Pancreas (tissue), 10 donors: ENCODE measurements around the gene IQGAP1. TPM values are rescaled to one million over a fixed set of nuclear protein-coding genes. Genes with fewer than 3 reads are reported as not detected.

Experiments
- ATAC-seq, 4 donors: fragments of 200-7000 bp; cut with Tn5 transposase; one replicate each; pipeline versions ENCODE4 v1.8.0 to v1.9.1; 2020; ENCODE audit warnings: mild to moderate bottlenecking in 4 of 4, moderate library complexity in 4 of 4
- DNase-seq, 6 donors: peaks; one replicate each; pipeline ENCODE4 v3.0.0-alpha.2; 2020
- FAIRE-seq: peaks from 2 replicates; lab custom pipeline; 2012; peaks lifted over from hg19 to GRCh38; lab: Jason Lieb, UNC
- H3K27ac ChIP-seq, 4 donors: fragments of 200-600 bp; sonication (generic); 1 replicate in 3 of 4; 2 replicates in 1 of 4; pipeline versions ENCODE4 v1.5.0 to v1.8.0; 2020
- H3K27me3 ChIP-seq, 4 donors: fragments of 200-600 bp; one replicate each; pipeline ENCODE4 v1.8.0; 2021
- H3K36me3 ChIP-seq, 3 donors: fragments of 200-600 bp; sonication (generic) in 1 of 3; one replicate each; pipeline versions ENCODE4 v1.5.0 to v1.8.0; 2020 to 2021
- H3K4me1 ChIP-seq, 3 donors: fragments of 200-600 bp; one replicate each; pipeline ENCODE4 v1.8.0; 2021
- H3K4me3 ChIP-seq, 4 donors: fragments of 200-600 bp; sonication (generic) in 2 of 4; one replicate each; pipeline versions ENCODE4 v1.5.0 to v1.8.0; 2020 to 2021
- H3K9me3 ChIP-seq, 4 donors: fragments of 200-600 bp; one replicate each; pipeline ENCODE4 v1.8.0; 2021
- WGBS, 2 donors: extraction: QIAGEN DNeasy Blood & Tissue Kit; methylation state at CpG; one replicate each; pipeline ENCODE4 v1.1.7; 2013; 5-methylcytosine and 5-hydroxymethylcytosine counted together
- intact Hi-C, 3 donors: fragments of 100-400 bp; cut with DNase I; formaldehyde crosslinking; loops; one replicate each; pipeline versions ENCODE4 v1.11.1 to v1.14.2; 2022
- polyA plus RNA-seq, 2 donors: library from polyadenylated mRNA; stranded (reverse); fragments of 200-250 nt; gene quantifications; one replicate each; pipeline ENCODE4 v1.2.3, GENCODE V29; 2013
- total RNA-seq, 6 donors: library from RNA; stranded (reverse); fragmentation: NEBNext Ultra II Directional in 4 of 6; extraction: Animal tissue kit (Norgen Biotek cat#: 25700) in 4 of 6; gene quantifications; one replicate each; pipeline versions ENCODE4 v1.2.1 to v1.2.4, GENCODE V29; 2021 to 2023
- TF ChIP-seq, protein P1 (sequence below), 4 donors: fragments of 200-600 bp; sonication (generic) in 3 of 4; IDR thresholded peaks; one replicate each; pipeline versions ENCODE4 v1.5.0 to v1.8.0; 2021; ENCODE audit warnings: antibody characterized with exemption in 4 of 4
- donor health status: healthy with polysubstance abuse.
- donor health status: DM: no; HTN: no; CAD: no; lungs with moderate emphysema.
- donor health status: DM: no; HTN: no; CAD: no.
- donor health status: control.
- donor health status: control.
- donor health status: Bipolar disorder and iron deficiency.
- donor health status: DM: yes; HTN: yes; CAD: no.
- donor health status: DM: no; HTN: no; CAD: no.
- donor health status: DM: no; HTN: no; CAD: no.
- donor health status: DM: yes; HTN: yes; CAD: no.

IQGAP1 gene
- total and polyA plus RNA-seq, 8 donors: 20.6 to 103 (median 43.3) TPM

DNA sequence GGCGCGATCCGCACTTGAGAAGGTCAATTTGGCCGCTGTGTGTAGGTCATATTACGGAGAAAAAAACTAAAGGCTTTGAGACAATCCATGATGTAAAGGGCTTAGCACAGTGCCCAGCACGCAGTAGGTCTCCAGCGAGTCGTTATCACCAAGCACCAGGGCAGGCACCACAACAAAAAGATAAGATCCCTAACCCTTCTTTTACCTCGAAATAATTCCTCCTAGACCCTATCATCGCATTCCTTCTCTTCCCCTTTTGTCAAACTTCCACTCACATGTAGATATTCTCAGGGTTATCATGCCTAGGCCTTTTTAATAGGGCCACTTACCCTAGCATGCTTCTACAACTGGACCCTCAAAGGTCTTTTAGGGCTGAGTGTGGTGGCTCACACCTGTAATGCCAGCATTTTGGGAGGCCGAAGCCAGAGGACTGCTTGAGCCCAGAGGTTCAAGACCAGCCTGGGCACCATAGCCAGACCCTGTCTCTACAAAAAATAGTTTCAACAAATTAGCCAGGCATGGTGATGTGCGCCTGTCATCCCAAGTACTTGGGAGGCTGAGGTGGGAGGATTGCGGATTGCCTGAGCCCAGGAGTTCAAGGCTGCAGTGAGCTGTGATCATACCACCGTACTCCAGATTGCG, 22.5 kb upstream of the IQGAP1 start:
- no peak for FAIRE-seq
- intact Hi-C loops: no loop called here

DNA sequence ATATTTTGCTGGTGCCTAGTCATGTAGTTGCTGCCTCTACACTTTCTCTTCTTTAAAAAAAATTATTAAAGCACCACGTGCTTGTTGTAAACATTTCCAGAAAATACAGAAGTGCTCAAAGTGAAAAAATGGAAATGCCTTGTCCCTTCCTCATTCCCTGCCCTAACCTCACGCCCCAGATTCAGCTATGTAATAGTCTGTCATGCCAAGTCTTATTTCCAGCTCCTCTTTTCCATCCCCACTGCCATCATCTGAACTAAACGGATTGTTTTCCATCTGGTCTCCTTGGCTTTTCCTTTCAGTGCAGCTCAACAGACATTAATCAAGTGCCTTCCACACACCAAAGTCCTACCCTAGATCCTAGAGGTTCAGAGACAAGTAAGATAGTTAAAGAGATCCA, 20.5 kb upstream of the IQGAP1 start:
- Histone ChIP-seq H3K36me3 (no peaks in the 10 kb centered on the region), H3K4me3 (no peak overlapping the region), H3K27me3 (no peaks in the 10 kb centered on the region), H3K9me3 (no peaks in the 10 kb centered on the region), H3K27ac (peak overlapping the region in 1 of 4 donors; percentile 3), H3K4me1 (peaks cover 0 to 4% (median 0%) of the 10 kb centered on the region in 3 donors)
- DNase-seq: no peak
- intact Hi-C loops: no loop called here
- peak in 3 of 4 donors; percentile 32 to 72 (median 60) for ATAC-seq
- 57 to 61% methylated on average over 3 of the region's 3 CpGs for WGBS, 2 donors
- TF ChIP-seq, protein P1, sequence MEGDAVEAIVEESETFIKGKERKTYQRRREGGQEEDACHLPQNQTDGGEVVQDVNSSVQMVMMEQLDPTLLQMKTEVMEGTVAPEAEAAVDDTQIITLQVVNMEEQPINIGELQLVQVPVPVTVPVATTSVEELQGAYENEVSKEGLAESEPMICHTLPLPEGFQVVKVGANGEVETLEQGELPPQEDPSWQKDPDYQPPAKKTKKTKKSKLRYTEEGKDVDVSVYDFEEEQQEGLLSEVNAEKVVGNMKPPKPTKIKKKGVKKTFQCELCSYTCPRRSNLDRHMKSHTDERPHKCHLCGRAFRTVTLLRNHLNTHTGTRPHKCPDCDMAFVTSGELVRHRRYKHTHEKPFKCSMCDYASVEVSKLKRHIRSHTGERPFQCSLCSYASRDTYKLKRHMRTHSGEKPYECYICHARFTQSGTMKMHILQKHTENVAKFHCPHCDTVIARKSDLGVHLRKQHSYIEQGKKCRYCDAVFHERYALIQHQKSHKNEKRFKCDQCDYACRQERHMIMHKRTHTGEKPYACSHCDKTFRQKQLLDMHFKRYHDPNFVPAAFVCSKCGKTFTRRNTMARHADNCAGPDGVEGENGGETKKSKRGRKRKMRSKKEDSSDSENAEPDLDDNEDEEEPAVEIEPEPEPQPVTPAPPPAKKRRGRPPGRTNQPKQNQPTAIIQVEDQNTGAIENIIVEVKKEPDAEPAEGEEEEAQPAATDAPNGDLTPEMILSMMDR (IDR thresholded peaks at IDR 0.05): no peak
- no peak for FAIRE-seq

More for the DNA sequence above, 22.5 kb upstream of the IQGAP1 start:
- DNase-seq (no peak), ATAC-seq (no peak)
- no peaks in the 10 kb centered on the region for H3K9me3 ChIP-seq
- no peaks in the 10 kb centered on the region for H3K27me3 ChIP-seq
- no peak overlapping the region for H3K4me3 ChIP-seq
- no peak overlapping the region for H3K27ac ChIP-seq
- 91 to 94% methylated on average over 15 of the region's 15 CpGs for WGBS, 2 donors
- H3K4me1 ChIP-seq: peaks cover 0 to 7% (median 0%) of the 10 kb centered on the region in 3 donors
- peaks cover 0 to 4% (median 0%) of the 10 kb centered on the region in 3 donors for H3K36me3 ChIP-seq
- TF ChIP-seq, protein P1 (IDR thresholded peaks at IDR 0.05): no peak

DNA sequence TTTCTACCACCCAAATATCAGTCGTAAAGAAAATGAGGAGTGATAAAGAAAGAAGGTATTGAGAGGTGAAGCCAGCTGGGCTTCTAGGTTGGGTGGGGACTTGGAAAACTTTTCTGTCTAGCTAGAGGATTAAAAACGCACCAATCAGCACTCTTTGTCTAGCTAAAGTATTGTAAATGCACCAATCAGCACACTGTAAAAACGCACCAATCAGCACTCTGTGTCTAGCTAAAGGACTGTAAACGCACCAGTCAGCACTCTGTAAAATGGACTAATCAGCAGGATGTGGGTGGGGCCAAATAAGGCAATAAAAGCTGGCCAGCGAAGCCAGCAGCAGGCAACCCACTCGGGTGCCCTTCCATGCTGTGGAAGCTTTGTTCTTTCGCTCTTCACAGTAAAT, 13.0 kb upstream of the IQGAP1 start:
- Histone ChIP-seq H3K4me3 (no peak overlapping the region), H3K4me1 (peaks cover 0 to under 1% (median 0%) of the 10 kb centered on the region in 3 donors), H3K9me3 (no peaks in the 10 kb centered on the region), H3K27me3 (no peaks in the 10 kb centered on the region), H3K27ac (no peak overlapping the region), H3K36me3 (no peaks in the 10 kb centered on the region)
- no peak for FAIRE-seq
- TF ChIP-seq, protein P1 (IDR thresholded peaks at IDR 0.05): no peak
- no peak for DNase-seq
- ATAC-seq: no peak
- WGBS, 2 donors: 95 to 98% methylated on average over 7 of the region's 7 CpGs
- intact Hi-C loops: no loop called here

DNA sequence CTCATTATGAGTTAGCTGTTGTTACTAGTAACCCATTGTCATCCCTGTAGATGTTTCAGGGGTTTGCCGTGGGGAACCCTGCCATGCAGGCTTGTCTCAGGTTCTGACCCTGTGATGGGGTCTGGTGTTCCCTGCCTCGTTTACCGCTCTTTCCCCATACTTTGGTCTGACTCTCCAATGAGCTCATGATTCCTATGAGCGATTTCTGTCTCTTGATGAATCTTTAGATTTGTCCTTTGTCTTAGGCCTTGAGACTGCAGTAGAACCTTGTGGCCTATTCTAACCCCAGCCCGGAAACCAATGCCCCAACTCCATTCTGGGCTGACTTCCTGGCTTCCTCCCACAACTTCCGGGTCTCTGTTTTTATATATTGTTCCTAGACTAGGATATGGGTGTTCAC, 11.3 kb upstream of the IQGAP1 start:
- H3K4me3 ChIP-seq: no peak overlapping the region
- TF ChIP-seq, protein P1 (IDR thresholded peaks at IDR 0.05): no peak
- H3K9me3 ChIP-seq: no peaks in the 10 kb centered on the region
- DNase-seq: no peak
- FAIRE-seq: no peak
- 89 to 91% methylated on average over 6 of the region's 6 CpGs for WGBS, 2 donors
- H3K4me1 ChIP-seq: no peaks in the 10 kb centered on the region
- no peaks in the 10 kb centered on the region for H3K27me3 ChIP-seq
- no peak overlapping the region for H3K27ac ChIP-seq
- peak in 1 of 4 donors; percentile 30 for ATAC-seq
- H3K36me3 ChIP-seq: no peaks in the 10 kb centered on the region
- intact Hi-C loops: no loop called here

DNA sequence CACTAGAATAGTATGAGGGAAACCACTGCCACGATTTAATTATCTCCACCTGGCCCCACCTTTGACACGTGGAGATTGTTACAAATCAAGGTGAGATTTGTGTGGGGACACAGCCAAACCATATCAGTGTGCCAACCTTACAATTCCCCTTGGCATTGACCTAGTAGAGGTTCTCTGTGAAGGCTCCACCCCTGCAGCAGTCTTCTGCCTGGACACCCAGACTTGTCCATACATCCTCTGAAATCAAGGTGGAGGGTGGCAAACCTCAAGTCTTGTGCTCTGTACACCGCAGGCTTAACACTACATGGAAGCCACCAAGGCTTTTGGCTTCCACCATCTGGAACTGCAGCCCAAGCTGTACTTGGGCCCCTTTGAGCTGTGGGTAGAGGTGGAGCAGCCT, 8.8 kb upstream of the IQGAP1 start:
- TF ChIP-seq, protein P1 (IDR thresholded peaks at IDR 0.05): no peak
- H3K27me3 ChIP-seq: no peaks in the 10 kb centered on the region
- no peak overlapping the region for H3K4me3 ChIP-seq
- ATAC-seq (no peak), DNase-seq (no peak), FAIRE-seq (no peak)
- intact Hi-C loops: no loop called here
- H3K27ac ChIP-seq: no peak overlapping the region
- no peaks in the 10 kb centered on the region for H3K9me3 ChIP-seq
- H3K36me3 ChIP-seq: no peaks in the 10 kb centered on the region
- WGBS, 2 donors: 64 to 65% methylated on average over 3 of the region's 3 CpGs
- H3K4me1 ChIP-seq: no peaks in the 10 kb centered on the region
